Measurements from ENCODE around the gene PAK1IP1.
A peak's percentile ranks its signal among the peaks of the same experiment; 100 is the strongest.
"Not testable (repeated sequence)": the region's sequence is repeated elsewhere in the genome, so short reads cannot be mapped to it uniquely, and the experiment has no call there.

Gene PAK1IP1

GRCh38 chr6:10692965-10693538, 1.7 kb upstream of the PAK1IP1 start:
- peak; percentile 1 for DNase-seq

GRCh38 chr6:10695086-10695657, 400 bp downstream of the PAK1IP1 start:
- no peak for DNase-seq

GRCh38 chr6:10696655-10697054, 1.9 kb downstream of the PAK1IP1 start:
- no peak for DNase-seq

- no peak for DNase-seq
Observed at GRCh38 chr6:10713962-10714361, 19.2 kb downstream of the PAK1IP1 start.

GRCh38 chr6:10719296-10719963, 24.7 kb downstream of the PAK1IP1 start:
- no peak for DNase-seq

- DNase-seq: peak; percentile 37
Observed at GRCh38 chr6:10719964-10720264, 25.1 kb downstream of the PAK1IP1 start.

- peak; percentile 62 for DNase-seq
Observed at GRCh38 chr6:10720265-10720959, 25.6 kb downstream of the PAK1IP1 start.

- not testable (repeated sequence) for DNase-seq
Observed at GRCh38 chr6:10720960-10721849, 26.4 kb downstream of the PAK1IP1 start.

- DNase-seq: no peak
Observed at GRCh38 chr6:10721850-10722569, 27.2 kb downstream of the PAK1IP1 start.

GRCh38 chr6:10722570-10722819, 27.7 kb downstream of the PAK1IP1 start:
- DNase-seq: no peak

- DNase-seq: peak; percentile 98
Observed at GRCh38 chr6:10722820-10723566, 28.2 kb downstream of the PAK1IP1 start, which contains the start of gene TMEM14C. Gene TMEM14C, plus strand, starts transcription at chr6:10723070. Its CDS starts 1,544 bp downstream, at chr6:10724614.

- DNase-seq: no peak
Observed at GRCh38 chr6:10723567-10723881, 28.8 kb downstream of the PAK1IP1 start.

- no peak for DNase-seq
Observed at GRCh38 chr6:10725044-10725443, 30.3 kb downstream of the PAK1IP1 start.

- no peak for DNase-seq
Observed at GRCh38 chr6:10725716-10726115, 30.9 kb downstream of the PAK1IP1 start.

GRCh38 chr6:10730254-10730653, 35.5 kb downstream of the PAK1IP1 start:
- no peak for DNase-seq

- DNase-seq: no peak
Observed at GRCh38 chr6:10733151-10733715, 38.5 kb downstream of the PAK1IP1 start.

- no peak for DNase-seq
Observed at GRCh38 chr6:10733863-10734262, 39.1 kb downstream of the PAK1IP1 start.

GRCh38 chr6:10736731-10737130, 42.0 kb downstream of the PAK1IP1 start:
- DNase-seq: no peak

- DNase-seq: no peak
Observed at GRCh38 chr6:10740061-10740460, 45.3 kb downstream of the PAK1IP1 start.

- DNase-seq: not testable (repeated sequence)
Observed at GRCh38 chr6:10741643-10742042, 46.9 kb downstream of the PAK1IP1 start.

GRCh38 chr6:10742251-10742650, 47.5 kb downstream of the PAK1IP1 start:
- no peak for DNase-seq

- DNase-seq: no peak
Observed at GRCh38 chr6:10743515-10743914, 48.7 kb downstream of the PAK1IP1 start.

All from eye (tissue), 1 donor.